Activated CD4-positive, alpha-beta T cell treated with anti-CD3 and anti-CD28 coated beads, Interleukin-2, amount 10 ng/mL, durations not matched to agents 24 days and 14 days (primary cell): ENCODE results near the gene RNF144A. TPM values are rescaled to one million over a fixed set of nuclear protein-coding genes. Genes with fewer than 3 reads are reported as not detected.

ENCODE experiments used
- DNase-seq: peaks from one replicate; pipeline ENCODE4 v3.0.0; 2022
- H3K27ac Mint-ChIP-seq: one replicate; pipeline ENCODE4 v1.8.0; 2022; ENCODE audit warnings: mild to moderate bottlenecking, mixed read lengths
- H3K27me3 Mint-ChIP-seq: one replicate; pipeline ENCODE4 v1.8.0; 2022; ENCODE audit warnings: mixed read lengths
- H3K36me3 Mint-ChIP-seq: one replicate; pipeline ENCODE4 v1.8.0; 2022; ENCODE audit warnings: low read depth, mild to moderate bottlenecking, mixed read lengths
- H3K4me1 Mint-ChIP-seq: one replicate; pipeline ENCODE4 v1.8.0; 2021; ENCODE audit warnings: mixed read lengths
- H3K4me3 Mint-ChIP-seq: one replicate; pipeline ENCODE4 v1.8.0; 2022; ENCODE audit warnings: mild to moderate bottlenecking, moderate library complexity, mixed read lengths
- H3K9me3 Mint-ChIP-seq: one replicate; pipeline ENCODE4 v1.8.0; 2021; ENCODE audit warnings: mixed read lengths
- intact Hi-C: fragments of 100-400 bp; cut with micrococcal nuclease; formaldehyde crosslinking; loops from one replicate; pipeline ENCODE4 v1.15.1; 2023
- total RNA-seq: library from RNA; stranded (reverse); gene quantifications from 2 replicates; pipeline ENCODE4 v1.2.3, GENCODE V29; 2022

Gene RNF144A
- total RNA-seq, 1 donor from 2014 or later = 23.0 TPM

DNA sequence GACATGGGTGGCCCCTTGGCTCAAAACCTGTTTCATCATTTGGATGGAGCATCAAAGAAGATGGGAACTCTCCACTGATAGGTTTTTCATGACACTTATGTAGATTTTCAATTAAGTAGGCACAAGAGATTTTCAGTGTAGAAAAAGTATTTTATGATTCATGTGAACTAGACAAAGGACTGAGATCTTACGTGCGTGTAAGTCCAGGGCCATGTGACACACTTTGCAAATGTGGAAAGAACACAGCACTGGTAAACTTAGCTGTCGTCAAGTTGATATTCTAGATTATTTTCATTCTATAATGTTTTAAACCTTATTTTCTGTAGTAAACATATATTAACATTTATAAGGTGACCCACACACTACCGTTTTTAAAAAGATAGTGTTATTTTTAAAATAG is 37.4 kb downstream of the RNF144A start:
- intact Hi-C loops = no loop called here
- H3K4me1 Mint-ChIP-seq = peaks cover 7% of the 10 kb centered on the region
- H3K9me3 Mint-ChIP-seq = no peaks in the 10 kb centered on the region

GRCh38 chr2:6955511-6956136 is 38.4 kb downstream of the RNF144A start:
- Mint-ChIP-seq H3K4me3 (no peak overlapping the region), H3K4me1 (peaks cover 15% of the 10 kb centered on the region), H3K27ac (no peak overlapping the region), H3K9me3 (no peaks in the 10 kb centered on the region), H3K36me3 (peaks cover 13% of the 10 kb centered on the region), H3K27me3 (no peaks in the 10 kb centered on the region)
- peak; percentile 33 for DNase-seq
- intact Hi-C loops = no loop called here

More for the DNA sequence above, 37.4 kb downstream of the RNF144A start:
- peaks cover 13% of the 10 kb centered on the region for H3K36me3 Mint-ChIP-seq
- H3K27me3 Mint-ChIP-seq = no peaks in the 10 kb centered on the region
- no peak for DNase-seq
- no peak overlapping the region for H3K4me3 Mint-ChIP-seq
- no peak overlapping the region for H3K27ac Mint-ChIP-seq

DNA sequence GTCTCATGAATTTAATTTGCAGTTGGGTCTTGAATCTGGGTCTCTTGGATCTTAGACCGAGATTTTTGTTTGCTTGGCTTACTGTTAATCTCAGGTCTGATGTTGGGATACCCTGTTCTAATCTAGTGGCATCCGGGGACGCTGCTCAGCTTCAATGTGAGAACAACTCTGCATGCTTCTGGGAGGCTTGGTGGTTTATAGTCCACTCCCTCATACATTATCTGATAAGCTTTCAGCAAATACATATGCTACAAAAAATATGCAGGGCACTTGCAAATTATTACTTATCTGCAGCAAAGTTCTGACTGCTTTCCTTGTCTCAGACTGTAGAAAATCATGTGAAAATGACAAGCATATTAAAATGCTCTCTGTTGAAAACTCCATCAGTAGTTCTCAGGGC is 39.4 kb downstream of the RNF144A start:
- Mint-ChIP-seq H3K27ac (no peak overlapping the region), H3K9me3 (no peaks in the 10 kb centered on the region), H3K36me3 (peaks cover 16% of the 10 kb centered on the region), H3K4me3 (no peak overlapping the region), H3K27me3 (no peaks in the 10 kb centered on the region), H3K4me1 (peaks cover 12% of the 10 kb centered on the region)
- DNase-seq = no peak
- intact Hi-C loops = no loop called here

DNA sequence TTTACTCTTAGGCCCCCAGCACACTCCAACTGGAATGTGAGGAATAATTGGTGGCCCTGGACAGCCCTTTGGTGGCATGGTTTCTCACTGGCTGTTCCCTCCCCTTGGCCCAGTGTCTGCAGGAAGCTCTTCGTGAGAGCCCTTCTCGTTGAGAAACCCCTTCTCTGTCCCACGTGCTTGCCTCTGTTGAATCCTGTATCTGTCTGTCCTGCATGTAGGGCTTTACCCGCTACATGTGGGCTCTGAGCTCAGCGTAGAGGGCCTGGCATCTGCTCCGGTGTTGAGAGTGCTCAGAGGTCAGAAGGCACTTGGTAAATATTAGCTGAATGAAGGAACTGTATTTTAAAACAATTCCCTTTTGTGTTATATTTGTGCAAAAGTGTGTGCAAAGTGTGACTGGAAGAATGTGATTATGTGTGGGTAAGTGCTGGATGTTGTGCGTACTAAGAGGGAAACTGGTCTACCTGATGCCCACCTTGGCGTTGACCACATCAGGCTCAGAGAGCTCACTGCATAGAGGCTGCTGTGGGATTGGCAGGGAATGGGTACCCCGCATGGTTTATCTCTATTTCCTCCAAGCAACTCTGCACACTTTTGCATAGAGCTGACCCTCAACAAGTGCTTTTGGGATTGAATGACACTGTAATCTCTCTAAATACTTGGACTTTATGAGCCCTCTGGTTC is 40.0 kb downstream of the RNF144A start:
- DNase-seq = peak; percentile 36
- Mint-ChIP-seq H3K36me3 (peaks cover 18% of the 10 kb centered on the region), H3K4me1 (peaks cover 11% of the 10 kb centered on the region), H3K27me3 (no peaks in the 10 kb centered on the region), H3K4me3 (no peak overlapping the region), H3K27ac (no peak overlapping the region), H3K9me3 (no peaks in the 10 kb centered on the region)
- intact Hi-C loops = no loop called here

GRCh38 chr2:6957910-6958615 is 40.9 kb downstream of the RNF144A start:
- H3K9me3 Mint-ChIP-seq = peaks cover 5% of the 10 kb centered on the region

GRCh38 chr2:6958616-6959235 is 41.5 kb downstream of the RNF144A start:
- no peak for DNase-seq
- Mint-ChIP-seq H3K27ac (peak overlapping the region; percentile 5), H3K4me3 (no peak overlapping the region), H3K36me3 (peaks cover 29% of the 10 kb centered on the region), H3K4me1 (peaks cover 10% of the 10 kb centered on the region), H3K9me3 (peaks cover 9% of the 10 kb centered on the region), H3K27me3 (no peaks in the 10 kb centered on the region)
- intact Hi-C loops = no loop called here

More at GRCh38 chr2:6957910-6958615, 40.9 kb downstream of the RNF144A start:
- no peak overlapping the region for H3K27ac Mint-ChIP-seq
- peaks cover 24% of the 10 kb centered on the region for H3K36me3 Mint-ChIP-seq
- peak; percentile 49 for DNase-seq
- H3K4me3 Mint-ChIP-seq = no peak overlapping the region
- no peaks in the 10 kb centered on the region for H3K27me3 Mint-ChIP-seq
- intact Hi-C loops = no loop called here
- H3K4me1 Mint-ChIP-seq = peaks cover 10% of the 10 kb centered on the region

DNA sequence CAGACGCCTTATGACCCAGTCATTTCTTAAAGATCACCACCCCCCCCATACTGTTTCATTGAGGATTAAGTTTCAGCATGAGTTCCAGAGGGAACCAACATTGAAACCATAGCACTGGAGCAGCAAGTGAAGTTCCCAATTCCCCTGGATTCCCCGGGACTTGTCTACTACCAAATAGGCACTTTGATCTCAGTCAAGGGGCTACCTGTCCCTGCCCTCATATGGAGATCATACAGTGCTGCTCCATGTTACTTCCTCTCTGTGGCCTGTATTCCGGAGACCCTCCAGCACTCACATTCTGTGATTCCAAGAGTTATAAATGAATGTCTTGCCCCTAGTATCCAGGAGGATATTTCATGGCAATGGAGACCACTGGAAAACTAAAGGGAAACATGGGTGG is 42.5 kb downstream of the RNF144A start:
- H3K4me1 Mint-ChIP-seq = peaks cover 10% of the 10 kb centered on the region
- H3K27ac Mint-ChIP-seq = no peak overlapping the region
- peaks cover 11% of the 10 kb centered on the region for H3K9me3 Mint-ChIP-seq
- DNase-seq = no peak
- no peaks in the 10 kb centered on the region for H3K27me3 Mint-ChIP-seq
- peaks cover 30% of the 10 kb centered on the region for H3K36me3 Mint-ChIP-seq
- no peak overlapping the region for H3K4me3 Mint-ChIP-seq
- intact Hi-C loops = no loop called here

DNA sequence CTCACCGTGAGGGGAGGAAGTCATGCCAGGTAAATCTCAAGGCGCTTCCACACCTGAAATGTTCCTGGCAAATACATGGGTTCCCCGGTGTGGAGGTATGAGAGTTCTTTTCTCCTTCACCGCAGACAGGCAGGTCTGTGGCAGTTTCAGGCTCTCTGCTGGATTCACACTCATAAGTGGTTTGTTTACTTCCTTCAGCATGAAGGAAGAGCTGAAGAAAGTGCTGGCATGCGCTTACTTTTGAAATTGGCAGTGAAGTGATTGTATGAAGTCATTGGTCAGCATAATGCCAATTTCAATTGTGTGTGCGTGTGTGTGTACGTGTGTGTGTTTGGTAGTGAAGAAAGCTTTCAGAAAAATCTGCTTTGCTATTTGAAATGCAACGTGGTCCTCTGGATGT is 43.4 kb downstream of the RNF144A start:
- intact Hi-C loops = no loop called here
- H3K4me3 Mint-ChIP-seq = no peak overlapping the region
- H3K4me1 Mint-ChIP-seq = peaks cover 10% of the 10 kb centered on the region
- H3K27ac Mint-ChIP-seq = no peak overlapping the region
- H3K9me3 Mint-ChIP-seq = peaks cover 11% of the 10 kb centered on the region
- no peak for DNase-seq
- H3K27me3 Mint-ChIP-seq = no peaks in the 10 kb centered on the region
- peaks cover 32% of the 10 kb centered on the region for H3K36me3 Mint-ChIP-seq

DNA sequence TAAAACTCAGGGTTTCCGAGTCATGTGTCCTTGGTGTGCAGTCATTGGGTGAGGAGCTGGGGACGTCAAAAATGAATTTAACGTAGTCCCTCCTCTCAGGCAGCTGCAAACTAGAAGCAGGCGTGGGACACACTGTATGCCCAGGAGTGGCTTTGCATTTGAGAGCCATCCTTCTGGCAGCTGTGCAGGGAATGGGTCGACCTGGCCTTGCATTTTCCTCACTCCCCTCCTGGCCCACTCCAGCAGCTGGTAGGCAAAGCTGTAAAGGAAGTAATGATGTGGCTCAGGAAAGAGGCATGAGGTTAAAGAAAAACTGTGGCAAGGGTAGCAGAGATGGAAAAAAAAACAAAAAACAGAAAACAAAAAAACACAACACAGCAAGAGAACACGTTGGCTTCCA is 46.5 kb downstream of the RNF144A start:
- Mint-ChIP-seq H3K9me3 (peaks cover 11% of the 10 kb centered on the region), H3K27ac (no peak overlapping the region), H3K27me3 (no peaks in the 10 kb centered on the region), H3K4me3 (no peak overlapping the region), H3K4me1 (peaks cover 12% of the 10 kb centered on the region), H3K36me3 (peaks cover 29% of the 10 kb centered on the region)
- intact Hi-C loops = no loop called here
- DNase-seq = no peak

DNA sequence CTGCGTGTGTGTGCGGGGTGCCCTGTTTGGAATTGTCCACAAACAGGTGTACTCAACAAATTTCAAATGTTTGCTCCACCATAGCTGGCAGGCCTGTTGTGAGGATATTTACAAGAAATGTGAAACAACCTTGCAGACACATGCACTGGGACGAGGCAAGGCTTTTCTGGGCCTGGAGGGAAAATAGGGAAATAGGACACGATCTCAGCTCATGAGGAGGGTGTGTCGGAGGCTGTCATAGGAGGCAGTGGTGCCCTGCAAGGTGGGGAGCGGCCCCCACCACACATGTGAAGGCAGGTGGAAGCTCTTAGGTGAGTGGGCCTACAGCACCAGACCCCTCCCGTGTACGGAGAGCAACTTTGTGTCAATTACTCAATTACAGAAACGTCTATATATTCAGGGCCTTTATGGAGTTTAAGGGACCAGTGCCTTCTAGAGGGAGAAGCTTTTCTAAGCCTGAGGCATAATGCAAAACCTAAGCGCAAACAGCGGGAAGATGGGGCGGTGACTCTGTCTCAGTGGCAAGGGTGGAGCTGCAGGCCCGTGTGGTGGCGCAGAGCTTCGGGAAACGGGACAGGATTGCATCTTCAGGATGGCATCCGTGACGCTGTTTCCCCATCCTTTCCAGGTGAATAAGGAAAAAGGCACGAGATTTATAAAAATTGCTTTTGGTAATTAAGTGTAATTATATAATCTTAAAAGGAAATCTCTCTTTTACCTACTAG is 48.0 kb downstream of the RNF144A start:
- Mint-ChIP-seq H3K27me3 (no peaks in the 10 kb centered on the region), H3K27ac (no peak overlapping the region), H3K4me1 (peaks cover 8% of the 10 kb centered on the region), H3K36me3 (peaks cover 32% of the 10 kb centered on the region), H3K4me3 (no peak overlapping the region), H3K9me3 (peaks cover 11% of the 10 kb centered on the region)
- DNase-seq = no peak
- intact Hi-C loops = no loop called here

DNA sequence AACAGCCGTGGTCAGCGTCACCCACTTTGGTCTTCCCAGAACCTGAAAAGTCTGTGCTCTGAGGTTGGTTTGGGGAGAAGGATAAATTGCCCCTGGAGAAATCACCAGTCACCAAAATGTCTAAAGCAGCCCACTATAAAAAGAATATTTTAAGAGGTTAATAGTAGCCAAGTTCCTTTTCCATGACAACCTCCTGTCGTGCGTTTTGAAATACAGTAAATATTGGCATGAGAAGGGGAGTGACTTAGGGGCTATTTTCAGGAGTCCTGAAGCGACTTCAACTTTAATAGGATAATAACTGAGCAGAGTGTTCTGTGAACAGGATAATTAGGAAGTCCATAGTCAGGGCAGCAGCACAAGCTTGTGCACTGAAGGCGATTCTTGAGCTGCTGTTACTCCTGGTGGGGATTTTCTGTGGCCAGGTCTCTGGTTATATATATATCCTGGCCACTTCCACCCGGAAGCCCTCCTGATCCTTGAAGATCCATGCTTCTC is 49.3 kb downstream of the RNF144A start:
- H3K27me3 Mint-ChIP-seq = no peaks in the 10 kb centered on the region
- intact Hi-C loops = no loop called here
- H3K27ac Mint-ChIP-seq = no peak overlapping the region
- no peak overlapping the region for H3K4me3 Mint-ChIP-seq
- H3K4me1 Mint-ChIP-seq = peaks cover 2% of the 10 kb centered on the region
- DNase-seq = no peak
- H3K36me3 Mint-ChIP-seq = peaks cover 37% of the 10 kb centered on the region
- H3K9me3 Mint-ChIP-seq = peaks cover 11% of the 10 kb centered on the region

DNA sequence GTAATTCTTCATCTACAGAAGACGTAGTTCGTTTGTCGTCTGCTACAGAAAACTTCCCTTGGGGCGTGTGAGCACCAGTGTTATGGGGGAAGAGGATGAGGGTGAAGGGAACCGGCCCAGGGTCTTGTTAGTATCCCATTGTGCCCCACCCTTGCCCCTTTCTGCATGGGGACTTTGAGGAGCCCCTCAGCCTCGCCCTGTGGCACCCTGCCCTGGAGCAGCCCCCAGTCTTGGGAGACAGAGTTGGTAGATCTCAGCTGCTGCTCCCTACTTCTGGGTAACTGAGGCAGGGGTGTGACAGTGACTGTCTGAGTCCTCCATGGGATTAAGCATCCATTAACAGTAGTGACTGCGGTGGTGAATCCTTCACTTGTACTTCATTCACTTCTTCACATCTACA is 50.1 kb downstream of the RNF144A start:
- intact Hi-C loops = no loop called here
- Mint-ChIP-seq H3K4me1 (peaks cover 2% of the 10 kb centered on the region), H3K27ac (no peak overlapping the region), H3K4me3 (no peak overlapping the region), H3K36me3 (peaks cover 37% of the 10 kb centered on the region), H3K9me3 (peaks cover 11% of the 10 kb centered on the region), H3K27me3 (no peaks in the 10 kb centered on the region)
- no peak for DNase-seq

- Mint-ChIP-seq H3K27ac (no peak overlapping the region), H3K27me3 (no peaks in the 10 kb centered on the region), H3K36me3 (peaks cover 28% of the 10 kb centered on the region), H3K4me3 (no peak overlapping the region), H3K9me3 (peaks cover 4% of the 10 kb centered on the region), H3K4me1 (peaks cover 2% of the 10 kb centered on the region)
- intact Hi-C loops = no loop called here
- DNase-seq = no peak
These were observed 51.3 kb downstream of the RNF144A start for GRCh38 chr2:6968319-6969100.
